ENCODE measurements around the gene TEX11. TPM values are rescaled to one million over a fixed set of nuclear protein-coding genes. Genes with fewer than 3 reads are reported as not detected.
"Not testable (repeated sequence)": the region's sequence is repeated elsewhere in the genome, so short reads cannot be mapped to it uniquely, and the experiment has no call there.

The TEX11 gene
- total and polyA plus RNA-seq, 9 of the 15 experiments (the other 6 are each of a cell fraction or from before 2014, with no cell fraction given) = 0.27 to 1.1 (median 0.45) TPM

- POLR2A ChIA-PET = not testable (repeated sequence)
Measured at GRCh38 chrX:70890441-70890840, 18.1 kb downstream of the TEX11 start.

GRCh38 chrX:70878902-70879301 lies 29.6 kb downstream of the TEX11 start:
- Histone ChIP-seq H3K79me2 (ENCODE audit: control insufficient read depth, insufficient read depth, low read length) (no peaks in the 10 kb centered on the region), H3K9ac (ENCODE audit: insufficient read depth in 1 of 2, low read depth in 2 of 2, low read length in 2 of 2) (no peak overlapping the region), H3K9me3 (replicated peaks; ENCODE audit: control insufficient read depth, insufficient read depth, low read depth, low read length) (no peaks in the 10 kb centered on the region), H4K20me1 (replicated peaks; ENCODE audit: control insufficient read depth, insufficient read depth, low read length) (no peaks in the 10 kb centered on the region), H2AFZ (ENCODE audit: low read depth, low read length) (no peak overlapping the region), H3K27ac (ENCODE audit: extremely low read depth, low read depth, low read length) (no peak overlapping the region), H3K9me1 (ENCODE audit: control insufficient read depth, insufficient read depth, low read length) (no peaks in the 10 kb centered on the region), H3K4me3 (no peak overlapping the region), H3K36me3 (ENCODE audit: control insufficient read depth, insufficient read depth, low read length) (no peaks in the 10 kb centered on the region), H3K27me3 (ENCODE audit: control insufficient read depth in 2 of 2, insufficient read depth in 2 of 2, low read length in 2 of 2) (no peaks in the 10 kb centered on the region), H3K4me2 (ENCODE audit: insufficient read depth, low read length) (no peak overlapping the region), H3K4me1 (replicated peaks in 1 of 2; ENCODE audit: control insufficient read depth in 2 of 2, insufficient read depth in 2 of 2, low read length in 2 of 2) (no peaks in the 10 kb centered on the region)
- FAIRE-seq = no peak
- in situ Hi-C loops (cut with MboI) = no loop called here
- POLR2A ChIA-PET = no interaction called here
- no TSS peak for BruUV-seq (replicated peaks)
- WGBS (ENCODE audit: insufficient coverage, low coverage, missing lambda C conversion rate) = 0% methylated on average over 2 of the region's 2 CpGs
- intact Hi-C loops (cut with micrococcal nuclease) = no loop called here
- no peak for ATAC-seq
- CTCF ChIA-PET (ENCODE audit: low intra/inter-chr PET ratio) = no interaction called here
- DNase-seq (ENCODE audit: extremely low read depth in 1 of 4, low spot score in 3 of 4) = no peak
- TF ChIP-seq ZNF12 (CRISPR knock-in tag; IDR thresholded peaks at IDR 0.05) (no peak), ZNF407 (IDR thresholded peaks at IDR 0.05; ENCODE audit: low read depth) (no peak), ETV5 (CRISPR knock-in tag; IDR thresholded peaks at IDR 0.05; ENCODE audit: low read depth) (no peak), SREBF1 (IDR thresholded peaks at IDR 0.05; ENCODE audit: borderline replicate concordance, low read depth, low read length) (no peak), WHSC1 (IDR thresholded peaks at IDR 0.05; ENCODE audit: low read length) (no peak), SMAD4 (CRISPR knock-in tag; conservative IDR thresholded peaks at IDR 0.05) (no peak), TAF7 (tag; IDR thresholded peaks at IDR 0.05) (no peak), EZH2 (IDR thresholded peaks at IDR 0.05; ENCODE audit: borderline replicate concordance, low read depth, low read length) (no peak), SETDB1 (IDR thresholded peaks at IDR 0.05; ENCODE audit: low read length) (no peak), SAFB (IDR thresholded peaks at IDR 0.05; ENCODE audit: borderline replicate concordance, low read depth, low read length) (no peak)

More at GRCh38 chrX:70890441-70890840, 18.1 kb downstream of the TEX11 start:
- H4K20me1 ChIP-seq (replicated peaks; ENCODE audit: control insufficient read depth, insufficient read depth, low read length); intact Hi-C loops (cut with micrococcal nuclease); H3K4me3 ChIP-seq; H3K4me1 ChIP-seq (replicated peaks in 1 of 2; ENCODE audit: control insufficient read depth in 2 of 2, insufficient read depth in 2 of 2, low read length in 2 of 2); H3K4me2 ChIP-seq (ENCODE audit: insufficient read depth, low read length); DNase-seq (ENCODE audit: extremely low read depth in 1 of 4, low spot score in 3 of 4); H3K9me1 ChIP-seq (ENCODE audit: control insufficient read depth, insufficient read depth, low read length); H3K9ac ChIP-seq (ENCODE audit: insufficient read depth in 1 of 2, low read depth in 2 of 2, low read length in 2 of 2); H2AFZ ChIP-seq (ENCODE audit: low read depth, low read length); FAIRE-seq; H3K27me3 ChIP-seq (ENCODE audit: control insufficient read depth in 2 of 2, insufficient read depth in 2 of 2, low read length in 2 of 2); CTCF ChIA-PET (ENCODE audit: low intra/inter-chr PET ratio); H3K36me3 ChIP-seq (ENCODE audit: control insufficient read depth, insufficient read depth, low read length); H3K9me3 ChIP-seq (replicated peaks; ENCODE audit: control insufficient read depth, insufficient read depth, low read depth, low read length); in situ Hi-C loops (cut with MboI); H3K79me2 ChIP-seq (ENCODE audit: control insufficient read depth, insufficient read depth, low read length); ATAC-seq; BruUV-seq (replicated peaks); H3K27ac ChIP-seq (ENCODE audit: extremely low read depth, low read depth, low read length): not testable (repeated sequence)
- 3% methylated on average over 4 of the region's 6 CpGs for WGBS (ENCODE audit: insufficient coverage, low coverage, missing lambda C conversion rate)

All from K562 (cell line).